Gastroesophageal sphincter (tissue), 3 donors: ENCODE data around the gene LNX2.
"Not testable (repeated sequence)": the region's sequence is repeated elsewhere in the genome, so short reads cannot be mapped to it uniquely, and the experiment has no call there.

Experiments
- CTCF ChIP-seq, 4 experiments: fragments of 200-600 bp in 2 of 4; fragments of 450-650 bp in 2 of 4; sonication (generic) in 1 of 4; IDR thresholded peaks; one replicate each; pipeline ENCODE4 v1.5.1; 2017 to 2019; ENCODE audit warnings: antibody characterized with exemption in 4 of 4, mild to moderate bottlenecking in 2 of 4, moderate library complexity in 2 of 4
- POLR2A ChIP-seq, 2 donors: fragments of 450-650 bp; IDR thresholded peaks; one replicate each; pipeline ENCODE4 v1.6.1; 2017; ENCODE audit warnings: antibody characterized with exemption in 2 of 2, mild to moderate bottlenecking in 2 of 2, moderate library complexity in 1 of 2
- POLR2AphosphoS5 ChIP-seq: sonication (generic); formaldehyde crosslinking; IDR thresholded peaks from one replicate; pipeline ENCODE4 v1.6.1; 2017; ENCODE audit warnings: antibody characterized with exemption

GRCh38 chr13:27628766-27629165 is 8.4 kb upstream of the LNX2 start:
- not testable (repeated sequence) for TF ChIP-seq CTCF (IDR thresholded peaks at IDR 0.05); POLR2AphosphoS5; POLR2A (IDR thresholded peaks at IDR 0.05)
